Keratinocyte (primary cell): Measurements from ENCODE around the gene CCDC150.

ENCODE experiments used
- CTCF ChIP-seq, 3 experiments: IDR thresholded peaks in 1 of 3; conservative IDR thresholded peaks in 1 of 3; optimal IDR thresholded peaks in 1 of 3; 2 replicates in 2 of 3; 3 replicates in 1 of 3; pipeline versions ENCODE3 to v1.5.1; 2011; ENCODE audit warnings: low read length in 3 of 3, mild to moderate bottlenecking in 3 of 3, moderate library complexity in 2 of 3, control low read depth in 1 of 3, inconsistent platforms in 1 of 3; ENCODE audit not compliant: insufficient read depth in 2 of 3; ENCODE audit errors: extremely low read depth in 1 of 3
- EZH2 ChIP-seq: IDR thresholded peaks from one replicate; pipeline ENCODE4 v1.6.1; 2012; ENCODE audit warnings: inconsistent platforms, mild to moderate bottlenecking, low read length, moderate library complexity

GRCh38 chr2:196743165-196743564, 103.7 kb downstream of the CCDC150 start:
- no peak for TF ChIP-seq CTCF (optimal IDR thresholded peaks at IDR 0.05 in 1 of 3, IDR thresholded peaks at IDR 0.05 in 1 of 3, conservative IDR thresholded peaks at IDR 0.05 in 1 of 3; ENCODE audit: extremely low read depth in 1 of 3, insufficient read depth in 2 of 3, low read length in 3 of 3)
- TF ChIP-seq EZH2 = no peak
